H1 (cell line): ENCODE measurements around the gene EPB41L4A. TPM values are rescaled to one million over a fixed set of nuclear protein-coding genes. Genes with fewer than 3 reads are reported as not detected.

Experiments used
- BACH1 ChIP-seq: IDR thresholded peaks from 2 replicates; pipeline ENCODE4 v1.6.1; 2012; ENCODE audit warnings: low read length, improper control_type of control experiment
- CREB1 ChIP-seq: IDR thresholded peaks from 2 replicates; pipeline ENCODE4 v1.6.1; 2012; ENCODE audit warnings: inconsistent platforms
- EZH2 ChIP-seq: fragments of 200-600 bp; sonication (generic); IDR thresholded peaks from 2 replicates; pipeline ENCODE4 v1.7.1; 2012; ENCODE audit warnings: low read depth, mild to moderate bottlenecking, moderate library complexity, low read length, inconsistent platforms; ENCODE audit not compliant: severe bottlenecking
- GABPA ChIP-seq: IDR thresholded peaks from 2 replicates; pipeline ENCODE4 v1.6.1; 2011; ENCODE audit warnings: mild to moderate bottlenecking, low read length, moderate library complexity, borderline replicate concordance; ENCODE audit not compliant: insufficient read depth
- HDAC6 ChIP-seq: IDR thresholded peaks from one replicate; pipeline ENCODE4 v1.7.1; 2012; ENCODE audit warnings: low read depth, mild to moderate bottlenecking, inconsistent platforms, low read length, moderate library complexity
- JUND ChIP-seq: IDR thresholded peaks from 2 replicates; pipeline ENCODE4 v1.6.1; 2011; ENCODE audit warnings: mild to moderate bottlenecking, improper control_type of control experiment, low read length
- POLR2A ChIP-seq, 2 experiments: IDR thresholded peaks; 1 replicate in 1 of 2; 2 replicates in 1 of 2; pipeline ENCODE4 v1.6.1; 2011; ENCODE audit warnings: low read depth in 2 of 2, low read length in 2 of 2, mild to moderate bottlenecking in 2 of 2; ENCODE audit errors: control extremely low read depth in 1 of 2
- RBBP5 ChIP-seq: IDR thresholded peaks from 2 replicates; pipeline ENCODE4 v1.7.1; 2012; ENCODE audit warnings: low read depth, mild to moderate bottlenecking, inconsistent platforms, low read length, moderate library complexity, borderline replicate concordance
- SAP30 ChIP-seq: fragments of 300-600 bp; sonication (generic); IDR thresholded peaks from 2 replicates; pipeline ENCODE4 v1.7.1; 2012; ENCODE audit warnings: low read length, moderate library complexity, mild to moderate bottlenecking, inconsistent platforms; ENCODE audit not compliant: insufficient read depth, insufficient replicate concordance
- SP2 ChIP-seq: IDR thresholded peaks from 2 replicates; pipeline ENCODE4 v1.6.1; 2012; ENCODE audit warnings: mild to moderate bottlenecking, low read length, inconsistent platforms
- SRF ChIP-seq: IDR thresholded peaks from 2 replicates; pipeline ENCODE4 v1.6.1; 2011; ENCODE audit warnings: mild to moderate bottlenecking, low read depth, low read length, moderate library complexity
- TAF1 ChIP-seq: IDR thresholded peaks from 2 replicates; pipeline ENCODE4 v1.6.1; 2011; ENCODE audit warnings: mild to moderate bottlenecking, low read depth, low read length
- TCF12 ChIP-seq: IDR thresholded peaks from 2 replicates; pipeline ENCODE4 v1.6.1; 2011; ENCODE audit warnings: low read depth, mild to moderate bottlenecking, low read length
- TEAD4 ChIP-seq: IDR thresholded peaks from 2 replicates; pipeline ENCODE4 v1.6.1; 2012; ENCODE audit warnings: low read depth, low read length, inconsistent platforms, mixed read lengths
- polyA plus RNA-seq, 7 experiments: library from polyadenylated mRNA; depleted of rRNA in 3 of 7; stranded (reverse) in 5 of 7; unstranded in 2 of 7; fragments of >200 nt in 5 of 7; fragments of 200-250 nt in 2 of 7; gene quantifications; 1 replicate in 5 of 7; 2 replicates in 1 of 7; 4 replicates in 1 of 7; pipeline versions ENCODE4 v1.2.1 to v1.2.3, GENCODE V29; 2011 to 2013; ENCODE audit warnings: missing spikeins in 2 of 7, mixed read lengths in 2 of 7
- total RNA-seq: library from RNA; stranded (reverse); fragmentation: NEBNext Ultra II Directional; extraction: Animal tissue kit (Norgen Biotek cat#: 25700); gene quantifications from 2 replicates; pipeline ENCODE4 v1.2.1, GENCODE V29; 2021
- TF ChIP-seq, protein P1 (sequence below): IDR thresholded peaks from 2 replicates; pipeline ENCODE4 v1.6.1; 2012; ENCODE audit warnings: inconsistent platforms
- TF ChIP-seq, protein P2 (sequence below): IDR thresholded peaks from 2 replicates; pipeline ENCODE4 v1.6.1; 2012; ENCODE audit warnings: low read length, inconsistent platforms
- TF ChIP-seq, protein P3 (sequence below), 3 experiments: IDR thresholded peaks; 1 replicate in 2 of 3; 2 replicates in 1 of 3; pipeline versions ENCODE4 v1.5.1 to v1.6.1; 2011; ENCODE audit warnings: low read length in 3 of 3, mild to moderate bottlenecking in 3 of 3, inconsistent platforms in 2 of 3, low read depth in 1 of 3, moderate library complexity in 1 of 3; ENCODE audit not compliant: insufficient read depth in 1 of 3; ENCODE audit errors: control extremely low read depth in 1 of 3

The EPB41L4A gene
- total and polyA plus RNA-seq, 2 of the 8 experiments (the other 6 are each of a cell fraction or from before 2014, with no cell fraction given), result 1.6 to 4.6 TPM

DNA sequence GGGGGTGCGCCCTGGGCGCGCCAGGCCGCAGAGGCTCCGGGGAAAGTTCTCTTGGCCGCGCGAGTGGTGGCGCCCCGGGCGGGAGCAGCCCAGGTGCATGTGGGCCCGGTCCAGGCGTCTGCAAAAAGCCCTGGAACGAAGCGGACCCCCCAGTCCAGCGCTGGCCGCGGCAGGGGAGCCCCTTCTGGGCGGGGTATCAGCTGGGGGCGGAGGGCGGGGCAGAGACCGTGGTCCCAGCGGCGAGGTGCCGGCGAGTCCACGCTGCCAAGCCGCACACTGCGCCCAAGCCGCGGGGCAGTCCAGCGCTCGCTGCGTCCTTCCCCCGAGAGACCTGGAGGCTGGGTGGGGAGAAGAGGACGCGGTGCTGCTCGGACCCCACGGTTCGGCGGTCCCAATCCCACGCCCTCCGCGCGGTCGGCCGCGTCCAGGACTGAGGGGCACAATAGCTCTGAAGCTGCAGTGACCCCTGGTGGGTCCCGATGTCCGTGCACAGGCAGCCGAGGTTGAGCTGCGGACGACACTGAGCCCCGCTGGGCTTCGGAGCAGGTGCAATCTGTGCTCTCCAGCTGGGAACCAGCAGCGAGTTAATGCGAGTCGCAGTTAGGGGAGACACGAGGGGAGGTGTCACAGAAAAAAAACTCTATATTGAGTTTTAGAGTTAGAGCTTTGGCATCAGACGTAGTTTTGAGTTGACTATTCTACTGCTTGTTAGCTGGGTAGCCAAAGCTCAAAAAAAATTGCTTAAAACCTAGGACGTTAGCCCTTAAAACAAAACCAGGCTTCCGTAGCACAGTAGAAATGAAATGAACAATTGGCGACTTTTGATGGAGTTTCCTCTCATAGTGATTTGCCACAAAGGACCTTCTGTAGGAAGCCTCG is 1.1 kb upstream of the EPB41L4A start (continued):
- no peak for TF ChIP-seq SRF
- TF ChIP-seq BACH1, result peak; percentile 67; the same call in 1 of the 2 replicates
- TF ChIP-seq, protein P1, sequence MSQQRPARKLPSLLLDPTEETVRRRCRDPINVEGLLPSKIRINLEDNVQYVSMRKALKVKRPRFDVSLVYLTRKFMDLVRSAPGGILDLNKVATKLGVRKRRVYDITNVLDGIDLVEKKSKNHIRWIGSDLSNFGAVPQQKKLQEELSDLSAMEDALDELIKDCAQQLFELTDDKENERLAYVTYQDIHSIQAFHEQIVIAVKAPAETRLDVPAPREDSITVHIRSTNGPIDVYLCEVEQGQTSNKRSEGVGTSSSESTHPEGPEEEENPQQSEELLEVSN, result no peak; the same call in 1 of the 2 replicates
- TF ChIP-seq RBBP5, result peak; percentile 26; the same call in 1 of the 2 replicates
- no peak; the same call in 1 of the 2 replicates for TF ChIP-seq CREB1
- 0 out of 2 replicates have a peak, but pooled peaks have one; percentile 15 for TF ChIP-seq TAF1
- TF ChIP-seq SAP30, result no peak
- TF ChIP-seq JUND, result no peak
- TF ChIP-seq TCF12, result peak; percentile 65; the same call in 1 of the 2 replicates
- no peak for TF ChIP-seq HDAC6
- TF ChIP-seq, protein P2, sequence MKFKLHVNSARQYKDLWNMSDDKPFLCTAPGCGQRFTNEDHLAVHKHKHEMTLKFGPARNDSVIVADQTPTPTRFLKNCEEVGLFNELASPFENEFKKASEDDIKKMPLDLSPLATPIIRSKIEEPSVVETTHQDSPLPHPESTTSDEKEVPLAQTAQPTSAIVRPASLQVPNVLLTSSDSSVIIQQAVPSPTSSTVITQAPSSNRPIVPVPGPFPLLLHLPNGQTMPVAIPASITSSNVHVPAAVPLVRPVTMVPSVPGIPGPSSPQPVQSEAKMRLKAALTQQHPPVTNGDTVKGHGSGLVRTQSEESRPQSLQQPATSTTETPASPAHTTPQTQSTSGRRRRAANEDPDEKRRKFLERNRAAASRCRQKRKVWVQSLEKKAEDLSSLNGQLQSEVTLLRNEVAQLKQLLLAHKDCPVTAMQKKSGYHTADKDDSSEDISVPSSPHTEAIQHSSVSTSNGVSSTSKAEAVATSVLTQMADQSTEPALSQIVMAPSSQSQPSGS, result no peak
- no peak for TF ChIP-seq EZH2
- no peak for TF ChIP-seq POLR2A (IDR thresholded peaks at IDR 0.05; ENCODE audit: control extremely low read depth in 1 of 2, low read depth in 2 of 2, low read length in 2 of 2)
- no peak for TF ChIP-seq SP2
- TF ChIP-seq GABPA, result no peak
- TF ChIP-seq, protein P3, sequence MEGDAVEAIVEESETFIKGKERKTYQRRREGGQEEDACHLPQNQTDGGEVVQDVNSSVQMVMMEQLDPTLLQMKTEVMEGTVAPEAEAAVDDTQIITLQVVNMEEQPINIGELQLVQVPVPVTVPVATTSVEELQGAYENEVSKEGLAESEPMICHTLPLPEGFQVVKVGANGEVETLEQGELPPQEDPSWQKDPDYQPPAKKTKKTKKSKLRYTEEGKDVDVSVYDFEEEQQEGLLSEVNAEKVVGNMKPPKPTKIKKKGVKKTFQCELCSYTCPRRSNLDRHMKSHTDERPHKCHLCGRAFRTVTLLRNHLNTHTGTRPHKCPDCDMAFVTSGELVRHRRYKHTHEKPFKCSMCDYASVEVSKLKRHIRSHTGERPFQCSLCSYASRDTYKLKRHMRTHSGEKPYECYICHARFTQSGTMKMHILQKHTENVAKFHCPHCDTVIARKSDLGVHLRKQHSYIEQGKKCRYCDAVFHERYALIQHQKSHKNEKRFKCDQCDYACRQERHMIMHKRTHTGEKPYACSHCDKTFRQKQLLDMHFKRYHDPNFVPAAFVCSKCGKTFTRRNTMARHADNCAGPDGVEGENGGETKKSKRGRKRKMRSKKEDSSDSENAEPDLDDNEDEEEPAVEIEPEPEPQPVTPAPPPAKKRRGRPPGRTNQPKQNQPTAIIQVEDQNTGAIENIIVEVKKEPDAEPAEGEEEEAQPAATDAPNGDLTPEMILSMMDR (IDR thresholded peaks at IDR 0.05; ENCODE audit: control extremely low read depth in 1 of 3, insufficient read depth in 1 of 3, low read depth in 1 of 3, low read length in 3 of 3), result peak; percentile 90 to 96 (median 91)
- no peak for TF ChIP-seq TEAD4
